GM12878 (cell line): ENCODE data around the gene ROBO1. TPM values are rescaled to one million over a fixed set of nuclear protein-coding genes. Genes with fewer than 3 reads are reported as not detected.

Experiments used
- ATAC-seq: fragments of 200-7000 bp; cut with Tn5 transposase; 3 replicates; pipeline ENCODE4 v1.9.1; 2020; ENCODE audit warnings: mild to moderate bottlenecking, moderate library complexity
- BruUV-seq: library from RNA; stranded (reverse); fragments of 400-500 nt; replicated peaks from 2 replicates; lab custom pipeline; 2021; lab: Mats Ljungman, UMichigan
- CTCF ChIA-PET: fragments of 300-600 bp; sonication (Branson Sonifier 250); formaldehyde crosslinking; extraction: SDS; loops from one replicate; lab custom pipeline; 2021; ENCODE audit warnings: inconsistent platforms; lab: Yijun Ruan, JAX
- POLR2A ChIA-PET: fragments of 350-600 bp; formaldehyde crosslinking; extraction: SDS; loops from one replicate; lab custom pipeline; 2021; ENCODE audit warnings: inconsistent platforms; lab: Charles Lee
- RAD21 ChIA-PET: fragments of 300-600 bp; sonication (Branson Sonifier 250); formaldehyde crosslinking; loops from one replicate; lab custom pipeline; 2023; ENCODE audit warnings: antibody characterized with exemption; ENCODE audit not compliant: unreplicated experiment; lab: Charles Lee
- SMC1A ChIA-PET: fragments of 300-600 bp; sonication (Branson Sonifier 250); formaldehyde crosslinking; loops from one replicate; lab custom pipeline; 2023; ENCODE audit not compliant: unreplicated experiment, uncharacterized antibody; lab: Charles Lee
- DNase-seq: peaks from one replicate; pipeline ENCODE4 v3.0.0-alpha.2; 2011; ENCODE audit warnings: low read depth, low spot score
- FAIRE-seq: peaks from 3 replicates; lab custom pipeline; 2011; peaks lifted over from hg19 to GRCh38; lab: Jason Lieb, UNC
- H2AFZ ChIP-seq: 2 replicates; pipeline ENCODE4 v1.6.0; 2011; ENCODE audit warnings: low read depth, low read length, control low read depth; ENCODE audit not compliant: control insufficient read depth
- H3K27ac ChIP-seq: 2 replicates; pipeline ENCODE4 v1.5.1; 2011; ENCODE audit warnings: control low read depth; ENCODE audit not compliant: control insufficient read depth, insufficient read depth
- H3K27me3 ChIP-seq, 2 experiments: replicated peaks in 1 of 2; 2 replicates each; pipeline versions ENCODE4 v1.6.0 to v1.6.1; 2011; ENCODE audit warnings: low read length in 1 of 2; ENCODE audit not compliant: control insufficient read depth in 2 of 2, insufficient read depth in 2 of 2
- H3K36me3 ChIP-seq, 2 experiments: 2 replicates each; pipeline ENCODE4 v1.5.1; 2011; ENCODE audit warnings: low read length in 1 of 2; ENCODE audit not compliant: control insufficient read depth in 2 of 2, insufficient read depth in 2 of 2
- H3K4me1 ChIP-seq: 2 replicates; pipeline ENCODE4 v1.6.1; 2011; ENCODE audit warnings: mild to moderate bottlenecking, low read length, moderate library complexity, mixed read lengths; ENCODE audit not compliant: control insufficient read depth, insufficient read depth
- H3K4me2 ChIP-seq: 2 replicates; pipeline ENCODE4 v1.6.0; 2011; ENCODE audit warnings: control low read depth; ENCODE audit not compliant: control insufficient read depth, insufficient read depth
- H3K4me3 ChIP-seq: fragments of 200-600 bp; sonication (generic); 2 replicates; pipeline ENCODE4 v1.5.1; 2016
- H3K79me2 ChIP-seq: 2 replicates; pipeline ENCODE4 v1.6.0; 2011; ENCODE audit warnings: low read length; ENCODE audit not compliant: control insufficient read depth, insufficient read depth
- H3K9ac ChIP-seq: 2 replicates; pipeline ENCODE4 v1.8.0; 2011; ENCODE audit warnings: low read length, control low read depth, mixed read lengths; ENCODE audit not compliant: control insufficient read depth, insufficient read depth
- H3K9me3 ChIP-seq: replicated peaks from 3 replicates; pipeline ENCODE4 v1.5.1; 2011; ENCODE audit warnings: mild to moderate bottlenecking, low read length; ENCODE audit not compliant: control insufficient read depth, insufficient read depth
- H4K20me1 ChIP-seq: 2 replicates; pipeline ENCODE4 v1.6.0; 2011; ENCODE audit not compliant: control insufficient read depth, insufficient read depth
- CEBPB ChIP-seq, 2 experiments: fragments of 150-350 bp in 1 of 2; IDR thresholded peaks; 2 replicates each; pipeline ENCODE4 v1.6.1; 2012 to 2014; ENCODE audit warnings: low read depth in 2 of 2, low read length in 2 of 2, borderline replicate concordance in 1 of 2, inconsistent platforms in 1 of 2
- CEBPZ ChIP-seq: fragments of 150-350 bp; IDR thresholded peaks from 2 replicates; pipeline ENCODE4 v1.6.1; 2016; ENCODE audit warnings: low read depth, low read length
- EED ChIP-seq: sonication (generic); IDR thresholded peaks from 2 replicates; pipeline ENCODE4 v1.6.1; 2016; ENCODE audit warnings: antibody characterized with exemption, low read depth
- PBX3 ChIP-seq: IDR thresholded peaks from 2 replicates; pipeline ENCODE4 v1.6.1; 2011; ENCODE audit warnings: mild to moderate bottlenecking, low read depth, low read length, moderate library complexity; ENCODE audit not compliant: insufficient replicate concordance
- PKNOX1 ChIP-seq: fragments of 450-650 bp; IDR thresholded peaks from 2 replicates; pipeline ENCODE4 v1.6.1; 2016; ENCODE audit warnings: mild to moderate bottlenecking
- POLR2A ChIP-seq: IDR thresholded peaks from 2 replicates; pipeline ENCODE4 v1.6.1; 2011; ENCODE audit warnings: low read depth, mild to moderate bottlenecking, low read length
- SREBF1 ChIP-seq: IDR thresholded peaks from 2 replicates; pipeline ENCODE4 v1.6.1; 2012; ENCODE audit warnings: mild to moderate bottlenecking, low read length
- TCF7 ChIP-seq: IDR thresholded peaks from 2 replicates; pipeline ENCODE4 v1.6.1; 2014; ENCODE audit warnings: antibody characterized with exemption, borderline replicate concordance
- WGBS: methylation state at CpG from one replicate; pipeline ENCODE4 v1.1.6; 2016; ENCODE audit warnings: low lambda C conversion rate; ENCODE audit not compliant: insufficient replicate concordance, insufficient coverage; ENCODE audit errors: missing lambda C conversion rate; 5-methylcytosine and 5-hydroxymethylcytosine counted together
- in situ Hi-C: fragments of 300-500 bp; cut with MboI; formaldehyde crosslinking; loops from 9 replicates; pipeline ENCODE4 v1.14.3; 2018; ENCODE audit warnings: mixed read lengths
- intact Hi-C: fragments of 100-400 bp; cut with micrococcal nuclease; formaldehyde crosslinking; loops from one replicate; pipeline ENCODE4 v1.14.2; 2022; ENCODE audit not compliant: unreplicated experiment
- polyA plus RNA-seq, 11 experiments: library from polyadenylated mRNA; depleted of rRNA in 4 of 11; unstranded in 6 of 11; stranded (reverse) in 5 of 11; fragments of >200 nt; fragmentation: Nextera tagmentation in 4 of 11; fragmentation: Illumina TruSeq in 1 of 11; extraction: Ambion mirVana in 4 of 11; extraction: Trizol in 1 of 11; gene quantifications; 1 replicate in 1 of 11; 2 replicates in 10 of 11; pipeline versions ENCODE4 v1.2.1 to v1.2.3, GENCODE V29; 2011 to 2016; ENCODE audit warnings: inconsistent platforms in 2 of 11, missing spikeins in 2 of 11, low read depth in 1 of 11
- total RNA-seq, 4 experiments: library from RNA; depleted of rRNA in 3 of 4; stranded (reverse); fragments of >200 nt in 3 of 4; fragmentation: Illumina TruSeq in 1 of 4; extraction: Trizol in 1 of 4; gene quantifications; 2 replicates each; pipeline versions ENCODE4 v1.2.1 to v1.2.3, GENCODE V29; 2013 to 2021

Gene ROBO1
- total and polyA plus RNA-seq, 10 of the 15 experiments (the other 5 are each of a cell fraction or from before 2014, with no cell fraction given), result 0.29 to 46.5 (median 1.2) TPM

DNA sequence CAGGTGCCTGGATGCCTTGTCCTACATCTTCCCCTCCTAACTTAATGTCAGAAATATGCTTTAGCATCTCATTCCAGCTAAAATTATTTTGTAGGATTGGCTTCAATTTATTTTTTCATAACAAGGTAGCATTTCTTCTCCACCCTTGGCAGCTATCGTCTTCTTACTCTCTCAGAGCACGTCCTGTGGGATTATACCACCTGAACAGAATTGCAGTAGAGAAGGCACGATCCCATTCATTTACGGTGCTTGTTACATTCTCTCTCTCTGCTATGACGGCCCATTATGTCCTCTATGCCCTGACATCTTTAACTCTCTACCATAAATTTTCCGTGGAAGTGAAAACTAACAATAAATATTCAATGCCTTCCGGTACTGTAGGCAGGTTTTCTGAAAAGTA is 103.3 kb downstream of the ROBO1 start:
- Histone ChIP-seq H3K4me1 (no peaks in the 10 kb centered on the region), H3K27me3 (no peaks in the 10 kb centered on the region), H3K27ac (no peak overlapping the region), H4K20me1 (no peaks in the 10 kb centered on the region), H2AFZ (no peak overlapping the region), H3K4me3 (no peak overlapping the region), H3K9ac (no peak overlapping the region), H3K9me3 (no peaks in the 10 kb centered on the region), H3K36me3 (no peaks in the 10 kb centered on the region), H3K4me2 (no peak overlapping the region), H3K79me2 (no peaks in the 10 kb centered on the region)
- in situ Hi-C loops, result no loop called here
- ATAC-seq, result no peak
- ChIA-PET POLR2A (no interaction called here), RAD21 (no interaction called here), CTCF (no interaction called here), SMC1A (no interaction called here)
- TF ChIP-seq POLR2A (no peak), SREBF1 (no peak), CEBPZ (no peak), CEBPB (IDR thresholded peaks at IDR 0.05; ENCODE audit: borderline replicate concordance in 1 of 2, low read depth in 2 of 2, low read length in 2 of 2) (no peak), PKNOX1 (no peak), EED (no peak), PBX3 (no peak), TCF7 (no peak)
- DNase-seq, result no peak
- BruUV-seq, result no TSS peak
- WGBS, result 8% methylated on average over 7 of the region's 7 CpGs
- intact Hi-C loops, result no loop called here
- no peak for FAIRE-seq
